HL-60 (cell line): ENCODE data around the gene MAPKAPK2.

Experiments
- CTCF ChIP-seq: IDR thresholded peaks from one replicate; pipeline ENCODE4 v1.5.1; 2011; ENCODE audit warnings: low read length, control low read depth, inconsistent platforms; ENCODE audit not compliant: insufficient read depth
- GABPA ChIP-seq: IDR thresholded peaks from 2 replicates; pipeline ENCODE4 v1.6.1; 2012; ENCODE audit warnings: low read depth
- POLR2AphosphoS5 ChIP-seq: IDR thresholded peaks from 2 replicates; pipeline ENCODE4 v1.6.1; 2012; ENCODE audit warnings: low read depth
- REST ChIP-seq: IDR thresholded peaks from 2 replicates; pipeline ENCODE4 v1.6.1; 2012; ENCODE audit warnings: low read depth; ENCODE audit not compliant: insufficient replicate concordance

GRCh38 chr1:206769304-206769731 lies 84.6 kb downstream of the MAPKAPK2 start:
- no peak for TF ChIP-seq CTCF
- TF ChIP-seq POLR2AphosphoS5, result no peak
- TF ChIP-seq GABPA, result no peak
- no peak for TF ChIP-seq REST
